ENCODE results near the gene FAM13C. TPM values are rescaled to one million over a fixed set of nuclear protein-coding genes. Genes with fewer than 3 reads are reported as not detected.

Gene FAM13C
- total and polyA plus RNA-seq, 2 of the 13 experiments (the other 11 are each of a cell fraction or from before 2014, with no cell fraction given), result 0.07 to 0.26 TPM

DNA sequence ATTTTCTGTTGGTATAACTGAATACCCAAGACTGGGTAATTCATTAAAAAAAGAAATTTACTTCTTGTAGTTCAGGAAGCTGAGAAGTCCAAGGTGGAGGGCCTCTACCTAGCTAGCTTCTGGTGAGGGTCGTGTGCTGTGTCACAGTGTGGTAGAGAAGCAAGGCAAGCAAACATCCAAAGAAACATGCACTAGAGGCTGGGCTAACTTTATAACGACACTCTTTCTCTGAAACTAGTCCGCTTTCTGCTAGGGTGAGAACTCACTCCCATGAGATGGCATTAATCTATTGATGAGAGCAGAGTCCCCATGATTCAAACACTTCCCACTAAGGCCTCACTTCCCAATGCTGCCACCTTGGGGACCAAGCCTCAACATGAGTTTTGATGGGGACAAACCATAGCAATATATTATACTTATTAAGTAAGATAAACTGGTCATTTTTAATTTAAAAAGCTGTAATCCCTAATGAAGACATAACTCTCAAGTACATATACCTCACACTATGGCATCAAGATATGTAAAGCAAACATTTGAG lies 135.1 kb downstream of the FAM13C start (continued):
- TF ChIP-seq, protein P1, sequence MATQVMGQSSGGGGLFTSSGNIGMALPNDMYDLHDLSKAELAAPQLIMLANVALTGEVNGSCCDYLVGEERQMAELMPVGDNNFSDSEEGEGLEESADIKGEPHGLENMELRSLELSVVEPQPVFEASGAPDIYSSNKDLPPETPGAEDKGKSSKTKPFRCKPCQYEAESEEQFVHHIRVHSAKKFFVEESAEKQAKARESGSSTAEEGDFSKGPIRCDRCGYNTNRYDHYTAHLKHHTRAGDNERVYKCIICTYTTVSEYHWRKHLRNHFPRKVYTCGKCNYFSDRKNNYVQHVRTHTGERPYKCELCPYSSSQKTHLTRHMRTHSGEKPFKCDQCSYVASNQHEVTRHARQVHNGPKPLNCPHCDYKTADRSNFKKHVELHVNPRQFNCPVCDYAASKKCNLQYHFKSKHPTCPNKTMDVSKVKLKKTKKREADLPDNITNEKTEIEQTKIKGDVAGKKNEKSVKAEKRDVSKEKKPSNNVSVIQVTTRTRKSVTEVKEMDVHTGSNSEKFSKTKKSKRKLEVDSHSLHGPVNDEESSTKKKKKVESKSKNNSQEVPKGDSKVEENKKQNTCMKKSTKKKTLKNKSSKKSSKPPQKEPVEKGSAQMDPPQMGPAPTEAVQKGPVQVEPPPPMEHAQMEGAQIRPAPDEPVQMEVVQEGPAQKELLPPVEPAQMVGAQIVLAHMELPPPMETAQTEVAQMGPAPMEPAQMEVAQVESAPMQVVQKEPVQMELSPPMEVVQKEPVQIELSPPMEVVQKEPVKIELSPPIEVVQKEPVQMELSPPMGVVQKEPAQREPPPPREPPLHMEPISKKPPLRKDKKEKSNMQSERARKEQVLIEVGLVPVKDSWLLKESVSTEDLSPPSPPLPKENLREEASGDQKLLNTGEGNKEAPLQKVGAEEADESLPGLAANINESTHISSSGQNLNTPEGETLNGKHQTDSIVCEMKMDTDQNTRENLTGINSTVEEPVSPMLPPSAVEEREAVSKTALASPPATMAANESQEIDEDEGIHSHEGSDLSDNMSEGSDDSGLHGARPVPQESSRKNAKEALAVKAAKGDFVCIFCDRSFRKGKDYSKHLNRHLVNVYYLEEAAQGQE (IDR thresholded peaks at IDR 0.05; ENCODE audit: borderline replicate concordance in 1 of 2, low read depth in 1 of 2, low read length in 2 of 2), result no peak
- TF ChIP-seq CBFB (CRISPR knock-in tag; IDR thresholded peaks at IDR 0.05) (no peak), STAT5B (CRISPR knock-in tag; IDR thresholded peaks at IDR 0.05) (no peak), ZNF510 (CRISPR knock-in tag; IDR thresholded peaks at IDR 0.05; ENCODE audit: low read depth) (no peak), RBM22 (optimal IDR thresholded peaks at IDR 0.05; ENCODE audit: low read length) (peak; percentile 92), EZH2 (conservative IDR thresholded peaks at IDR 0.05; ENCODE audit: low read depth, low read length) (no peak), ZNF589 (CRISPR knock-in tag; conservative IDR thresholded peaks at IDR 0.05) (no peak), CHCHD3 (CRISPR knock-in tag; IDR thresholded peaks at IDR 0.05) (no peak)
- TF ChIP-seq, protein P2, sequence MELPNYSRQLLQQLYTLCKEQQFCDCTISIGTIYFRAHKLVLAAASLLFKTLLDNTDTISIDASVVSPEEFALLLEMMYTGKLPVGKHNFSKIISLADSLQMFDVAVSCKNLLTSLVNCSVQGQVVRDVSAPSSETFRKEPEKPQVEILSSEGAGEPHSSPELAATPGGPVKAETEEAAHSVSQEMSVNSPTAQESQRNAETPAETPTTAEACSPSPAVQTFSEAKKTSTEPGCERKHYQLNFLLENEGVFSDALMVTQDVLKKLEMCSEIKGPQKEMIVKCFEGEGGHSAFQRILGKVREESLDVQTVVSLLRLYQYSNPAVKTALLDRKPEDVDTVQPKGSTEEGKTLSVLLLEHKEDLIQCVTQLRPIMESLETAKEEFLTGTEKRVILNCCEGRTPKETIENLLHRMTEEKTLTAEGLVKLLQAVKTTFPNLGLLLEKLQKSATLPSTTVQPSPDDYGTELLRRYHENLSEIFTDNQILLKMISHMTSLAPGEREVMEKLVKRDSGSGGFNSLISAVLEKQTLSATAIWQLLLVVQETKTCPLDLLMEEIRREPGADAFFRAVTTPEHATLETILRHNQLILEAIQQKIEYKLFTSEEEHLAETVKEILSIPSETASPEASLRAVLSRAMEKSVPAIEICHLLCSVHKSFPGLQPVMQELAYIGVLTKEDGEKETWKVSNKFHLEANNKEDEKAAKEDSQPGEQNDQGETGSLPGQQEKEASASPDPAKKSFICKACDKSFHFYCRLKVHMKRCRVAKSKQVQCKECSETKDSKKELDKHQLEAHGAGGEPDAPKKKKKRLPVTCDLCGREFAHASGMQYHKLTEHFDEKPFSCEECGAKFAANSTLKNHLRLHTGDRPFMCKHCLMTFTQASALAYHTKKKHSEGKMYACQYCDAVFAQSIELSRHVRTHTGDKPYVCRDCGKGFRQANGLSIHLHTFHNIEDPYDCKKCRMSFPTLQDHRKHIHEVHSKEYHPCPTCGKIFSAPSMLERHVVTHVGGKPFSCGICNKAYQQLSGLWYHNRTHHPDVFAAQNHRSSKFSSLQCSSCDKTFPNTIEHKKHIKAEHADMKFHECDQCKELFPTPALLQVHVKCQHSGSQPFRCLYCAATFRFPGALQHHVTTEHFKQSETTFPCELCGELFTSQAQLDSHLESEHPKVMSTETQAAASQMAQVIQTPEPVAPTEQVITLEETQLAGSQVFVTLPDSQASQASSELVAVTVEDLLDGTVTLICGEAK (IDR thresholded peaks at IDR 0.05), result no peak
- TF ChIP-seq, protein P2 (CRISPR knock-in tag; IDR thresholded peaks at IDR 0.05), result no peak

Data from HepG2 (cell line).